Uterus (tissue), 4 donors: Measurements from ENCODE around the gene DLK1. TPM values are rescaled to one million over a fixed set of nuclear protein-coding genes. Genes with fewer than 3 reads are reported as not detected.
A peak's percentile ranks its signal among the peaks of the same experiment; 100 is the strongest.

Experiments
- DNase-seq, 2 donors: peaks; one replicate each; pipeline ENCODE4 v3.0.0-alpha.2; 2019 to 2020
- H3K27ac ChIP-seq, 2 donors: fragments of 200-600 bp; sonication (generic); 1 replicate in 1 of 2; 2 replicates in 1 of 2; pipeline ENCODE4 v1.5.1; 2016 to 2018
- H3K27me3 ChIP-seq, 2 donors: fragments of 200-600 bp; sonication (generic); one replicate each; pipeline ENCODE4 v1.5.1; 2018 to 2019; ENCODE audit warnings: control low read depth in 1 of 2
- H3K36me3 ChIP-seq, 2 donors: fragments of 200-600 bp; sonication (generic); one replicate each; pipeline ENCODE4 v1.5.1; 2019; ENCODE audit warnings: control low read depth in 1 of 2
- H3K4me1 ChIP-seq, 2 donors: fragments of 200-600 bp; sonication (generic); one replicate each; pipeline ENCODE4 v1.5.1; 2018 to 2019; ENCODE audit warnings: control low read depth in 1 of 2
- H3K4me3 ChIP-seq, 2 donors: fragments of 200-600 bp; sonication (generic); 1 replicate in 1 of 2; 2 replicates in 1 of 2; pipeline ENCODE4 v1.5.1; 2018 to 2019; ENCODE audit warnings: mild to moderate bottlenecking in 1 of 2
- H3K9me3 ChIP-seq, 2 donors: fragments of 200-600 bp; sonication (generic); one replicate each; pipeline ENCODE4 v1.5.1; 2019; ENCODE audit warnings: control low read depth in 1 of 2
- CTCF ChIP-seq, 4 experiments: fragments of 200-600 bp in 2 of 4; fragments of 450-650 bp in 2 of 4; sonication (generic) in 2 of 4; IDR thresholded peaks; one replicate each; pipeline ENCODE4 v1.5.1; 2016 to 2019; ENCODE audit warnings: antibody characterized with exemption in 4 of 4, mild to moderate bottlenecking in 2 of 4, moderate library complexity in 1 of 4
- POLR2A ChIP-seq, 2 donors: fragments of 450-650 bp; IDR thresholded peaks; one replicate each; pipeline ENCODE4 v1.6.1; 2016; ENCODE audit warnings: antibody characterized with exemption in 2 of 2, mild to moderate bottlenecking in 1 of 2, moderate library complexity in 1 of 2
- intact Hi-C: fragments of 100-400 bp; cut with DNase I; formaldehyde crosslinking; loops from one replicate; pipeline ENCODE4 v1.15.1; 2023; ENCODE audit warnings: low total_unique reads
- total RNA-seq, 4 donors: library from RNA; depleted of rRNA in 3 of 4; stranded (reverse); fragments of >200 nt in 3 of 4; gene quantifications; one replicate each; pipeline versions ENCODE4 v1.1.0 to v1.2.4, GENCODE V29; 2014 to 2023
- donor health status: DM: yes; HTN: yes; CAD: no.

DLK1 gene
- total RNA-seq, 4 donors from 2014 or later, result 2.2 to 41.1 TPM; not detected in 2

- H3K4me3 ChIP-seq, result no peak overlapping the region
- intact Hi-C loops, result no loop called here
- no peaks in the 10 kb centered on the region for H3K36me3 ChIP-seq
- H3K27ac ChIP-seq, result no peak overlapping the region
- H3K27me3 ChIP-seq, result peaks cover 0 to 5% of the 10 kb centered on the region in 2 donors
- no peaks in the 10 kb centered on the region for H3K9me3 ChIP-seq
- peaks cover 0 to 7% of the 10 kb centered on the region in 2 donors for H3K4me1 ChIP-seq
- no peak for TF ChIP-seq CTCF (IDR thresholded peaks at IDR 0.05)
- TF ChIP-seq POLR2A (IDR thresholded peaks at IDR 0.05), result no peak
- DNase-seq, result no peak
These were observed 20.5 kb upstream of the DLK1 start for GRCh38 chr14:100706200-100706599.

GRCh38 chr14:100706860-100707259 lies 19.8 kb upstream of the DLK1 start:
- TF ChIP-seq POLR2A (IDR thresholded peaks at IDR 0.05) (no peak), CTCF (IDR thresholded peaks at IDR 0.05) (no peak)
- Histone ChIP-seq H3K4me1 (peaks cover 0 to 7% of the 10 kb centered on the region in 2 donors), H3K36me3 (no peaks in the 10 kb centered on the region), H3K27me3 (peaks cover 0 to 5% of the 10 kb centered on the region in 2 donors), H3K9me3 (no peaks in the 10 kb centered on the region), H3K4me3 (no peak overlapping the region), H3K27ac (no peak overlapping the region)
- DNase-seq, result no peak
- intact Hi-C loops, result no loop called here

DNA sequence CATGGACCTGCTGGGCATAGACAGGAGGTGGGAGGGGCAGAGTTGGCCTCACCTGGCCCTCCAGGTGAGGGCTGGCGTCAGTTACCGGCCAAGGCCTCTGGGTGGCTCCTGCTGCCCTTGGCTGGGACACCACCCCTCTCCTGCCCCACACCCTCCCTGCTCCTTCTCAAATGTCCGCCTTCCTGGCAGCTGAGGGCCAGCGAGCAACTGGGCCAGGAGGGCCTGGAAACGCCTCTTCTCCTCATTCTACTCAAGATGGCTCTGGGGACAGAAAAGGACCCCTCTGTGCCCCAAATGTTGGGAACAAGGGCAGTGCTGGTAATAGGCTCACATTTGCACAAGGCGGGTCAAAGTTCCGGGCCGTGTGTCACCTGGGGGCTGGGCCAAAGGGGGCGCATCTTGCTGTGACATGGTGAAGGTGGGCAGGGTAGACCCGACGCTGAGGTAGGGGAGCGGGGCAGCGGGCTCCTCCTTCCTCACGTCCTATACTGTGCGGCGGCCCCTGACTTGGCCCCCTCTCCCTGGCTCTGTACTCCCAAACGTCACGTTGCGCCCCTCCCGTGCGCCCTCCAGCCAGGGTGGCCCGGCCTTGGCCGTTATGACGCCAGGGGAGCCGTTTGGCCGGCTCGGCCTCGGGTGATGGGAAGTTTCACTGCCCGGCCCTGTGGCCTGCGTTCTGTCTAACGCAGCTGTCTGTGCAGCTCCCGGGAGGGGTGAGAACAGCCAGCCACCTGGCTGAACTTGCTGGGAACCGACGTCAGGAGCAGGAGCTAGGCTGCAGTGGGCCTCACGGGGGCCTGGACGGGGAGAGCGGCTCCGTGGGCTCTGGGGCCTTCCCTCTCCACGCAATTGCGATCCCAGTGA lies 18.0 kb upstream of the DLK1 start:
- H3K4me1 ChIP-seq, result peaks cover 0 to 7% of the 10 kb centered on the region in 2 donors
- peaks cover 0 to 5% of the 10 kb centered on the region in 2 donors for H3K27me3 ChIP-seq
- TF ChIP-seq CTCF (IDR thresholded peaks at IDR 0.05) (no peak), POLR2A (IDR thresholded peaks at IDR 0.05) (no peak)
- no peaks in the 10 kb centered on the region for H3K36me3 ChIP-seq
- H3K27ac ChIP-seq, result peak overlapping the region; percentile 51 to 65
- DNase-seq, result peak; percentile 57 to 83
- H3K4me3 ChIP-seq, result peak overlapping the region in 1 of 2 donors; percentile 11
- H3K9me3 ChIP-seq, result no peaks in the 10 kb centered on the region
- intact Hi-C loops, result no loop called here

GRCh38 chr14:100709289-100710284 lies 17.1 kb upstream of the DLK1 start:
- TF ChIP-seq CTCF (IDR thresholded peaks at IDR 0.05) (peak; percentile 40 to 69 (median 53)), POLR2A (IDR thresholded peaks at IDR 0.05) (no peak)
- DNase-seq, result peak in 1 of 2 donors; percentile 50
- intact Hi-C loops, result no loop called here
- Histone ChIP-seq H3K27me3 (peaks cover 0 to 5% of the 10 kb centered on the region in 2 donors), H3K9me3 (no peaks in the 10 kb centered on the region), H3K36me3 (no peaks in the 10 kb centered on the region), H3K27ac (peak overlapping the region; percentile 51 to 65), H3K4me1 (peaks cover 0 to 7% of the 10 kb centered on the region in 2 donors), H3K4me3 (peak overlapping the region in 1 of 2 donors; percentile 11)
